Activated CD4-positive, alpha-beta memory T cell treated with anti-CD3 and anti-CD28 coated beads for 36 hours (primary cell): ENCODE data around the gene PLCB1. TPM values are rescaled to one million over a fixed set of nuclear protein-coding genes. Genes with fewer than 3 reads are reported as not detected.

Experiments
- CTCF ChIA-PET: fragments of 350-600 bp; sonication (Branson Sonifier 250); formaldehyde crosslinking; loops from one replicate; lab custom pipeline; 2021; ENCODE audit warnings: antibody characterized with exemption, inconsistent platforms; lab: Charles Lee
- POLR2A ChIA-PET: fragments of 350-600 bp; sonication (Branson Sonifier 250); formaldehyde crosslinking; loops from one replicate; lab custom pipeline; 2021; ENCODE audit warnings: antibody characterized with exemption; lab: Charles Lee
- DNase-seq: peaks from one replicate; pipeline ENCODE4 v3.0.0-alpha.2; 2020
- H3K27ac Mint-ChIP-seq: one replicate; pipeline ENCODE4 v1.8.0; 2021; ENCODE audit warnings: mixed read lengths
- H3K27me3 Mint-ChIP-seq: one replicate; pipeline ENCODE4 v1.8.0; 2021; ENCODE audit warnings: mixed read lengths
- H3K36me3 Mint-ChIP-seq: one replicate; pipeline ENCODE4 v1.8.0; 2021; ENCODE audit warnings: mixed read lengths
- H3K4me1 Mint-ChIP-seq: one replicate; pipeline ENCODE4 v1.8.0; 2021; ENCODE audit warnings: low read depth, mixed read lengths
- H3K4me3 Mint-ChIP-seq: one replicate; pipeline ENCODE4 v1.8.0; 2021; ENCODE audit warnings: mild to moderate bottlenecking, mixed read lengths
- H3K9me3 Mint-ChIP-seq: one replicate; pipeline ENCODE4 v1.8.0; 2021; ENCODE audit warnings: mixed read lengths
- intact Hi-C: fragments of 100-400 bp; cut with micrococcal nuclease; formaldehyde crosslinking; loops from one replicate; pipeline ENCODE4 v1.15.1; 2023
- total RNA-seq, 2 experiments: library from RNA; stranded (reverse); gene quantifications; one replicate each; pipeline ENCODE4 v1.2.3, GENCODE V29; 2021

Gene PLCB1
- total RNA-seq, 2 experiments from 2014 or later: 3.9 to 4.0 TPM

- H3K9me3 Mint-ChIP-seq: no peaks in the 10 kb centered on the region
Observed at GRCh38 chr20:8787090-8787489, 655.0 kb downstream of the PLCB1 start.

GRCh38 chr20:8788275-8788674 lies 656.2 kb downstream of the PLCB1 start:
- Mint-ChIP-seq H3K4me3 (no peak overlapping the region), H3K27me3 (no peaks in the 10 kb centered on the region), H3K4me1 (no peaks in the 10 kb centered on the region), H3K36me3 (no peaks in the 10 kb centered on the region), H3K27ac (no peak overlapping the region), H3K9me3 (no peaks in the 10 kb centered on the region)
- intact Hi-C loops: no loop called here
- ChIA-PET CTCF (interaction anchor here (0.9 kb wide), 1 partner anchor 14 kb away, joined by 3 read pairs; no protein-coding TSS in a partner anchor), POLR2A (no interaction called here)
- DNase-seq: no peak

More at GRCh38 chr20:8787090-8787489, 655.0 kb downstream of the PLCB1 start:
- CTCF ChIA-PET: no interaction called here
- H3K4me1 Mint-ChIP-seq: no peaks in the 10 kb centered on the region
- H3K4me3 Mint-ChIP-seq: no peak overlapping the region
- no peaks in the 10 kb centered on the region for H3K27me3 Mint-ChIP-seq
- no peak for DNase-seq
- POLR2A ChIA-PET: no interaction called here
- H3K27ac Mint-ChIP-seq: no peak overlapping the region
- intact Hi-C loops: no loop called here
- H3K36me3 Mint-ChIP-seq: no peaks in the 10 kb centered on the region

- no peak overlapping the region for H3K4me3 Mint-ChIP-seq
- no peak for DNase-seq
- no peaks in the 10 kb centered on the region for H3K9me3 Mint-ChIP-seq
- ChIA-PET CTCF (interaction anchor here (0.9 kb wide), 1 partner anchor 14 kb away, joined by 3 read pairs; no protein-coding TSS in a partner anchor), POLR2A (no interaction called here)
- no peaks in the 10 kb centered on the region for H3K4me1 Mint-ChIP-seq
- H3K27me3 Mint-ChIP-seq: no peaks in the 10 kb centered on the region
- H3K27ac Mint-ChIP-seq: no peak overlapping the region
- H3K36me3 Mint-ChIP-seq: no peaks in the 10 kb centered on the region
- intact Hi-C loops: no loop called here
Observed at GRCh38 chr20:8788831-8789230, 656.8 kb downstream of the PLCB1 start.

- Mint-ChIP-seq H3K36me3 (no peaks in the 10 kb centered on the region), H3K27ac (no peak overlapping the region), H3K4me3 (no peak overlapping the region), H3K27me3 (no peaks in the 10 kb centered on the region), H3K4me1 (no peaks in the 10 kb centered on the region), H3K9me3 (no peaks in the 10 kb centered on the region)
- intact Hi-C loops: no loop called here
- ChIA-PET CTCF (interaction anchor here (0.6 to 1.1 kb wide), 4 partner anchors 9 to 452 kb away, joined by 3 to 4 read pairs (median 4); no protein-coding TSS in a partner anchor), POLR2A (no interaction called here)
- DNase-seq: peak; percentile 10
Observed at GRCh38 chr20:8790442-8791074, 658.5 kb downstream of the PLCB1 start.

GRCh38 chr20:8795404-8795803 lies 663.3 kb downstream of the PLCB1 start:
- POLR2A ChIA-PET: no interaction called here

GRCh38 chr20:8796088-8796660 lies 664.1 kb downstream of the PLCB1 start:
- H3K4me3 Mint-ChIP-seq: no peak overlapping the region
- CTCF ChIA-PET: interaction anchor here (0.5 kb wide), 1 partner anchor 160 kb away, joined by 3 read pairs; no protein-coding TSS in a partner anchor
- no peaks in the 10 kb centered on the region for H3K36me3 Mint-ChIP-seq
- no peak overlapping the region for H3K27ac Mint-ChIP-seq
- DNase-seq: no peak
- no peaks in the 10 kb centered on the region for H3K9me3 Mint-ChIP-seq
- intact Hi-C loops: no loop called here
- no peaks in the 10 kb centered on the region for H3K4me1 Mint-ChIP-seq
- H3K27me3 Mint-ChIP-seq: no peaks in the 10 kb centered on the region
- POLR2A ChIA-PET: no interaction called here

More at GRCh38 chr20:8795404-8795803, 663.3 kb downstream of the PLCB1 start:
- Mint-ChIP-seq H3K27me3 (no peaks in the 10 kb centered on the region), H3K4me3 (no peak overlapping the region), H3K9me3 (no peaks in the 10 kb centered on the region), H3K4me1 (no peaks in the 10 kb centered on the region), H3K36me3 (no peaks in the 10 kb centered on the region), H3K27ac (no peak overlapping the region)
- CTCF ChIA-PET: interaction anchor here (0.5 kb wide), 1 partner anchor 159 kb away, joined by 3 read pairs; no protein-coding TSS in a partner anchor
- no peak for DNase-seq
- intact Hi-C loops: no loop called here

GRCh38 chr20:8798505-8798904 lies 666.4 kb downstream of the PLCB1 start:
- intact Hi-C loops: no loop called here
- POLR2A ChIA-PET: no interaction called here
- H3K27me3 Mint-ChIP-seq: no peaks in the 10 kb centered on the region
- no peak overlapping the region for H3K27ac Mint-ChIP-seq
- H3K4me1 Mint-ChIP-seq: no peaks in the 10 kb centered on the region
- H3K9me3 Mint-ChIP-seq: no peaks in the 10 kb centered on the region
- DNase-seq: no peak
- H3K4me3 Mint-ChIP-seq: no peak overlapping the region
- CTCF ChIA-PET: no interaction called here
- H3K36me3 Mint-ChIP-seq: no peaks in the 10 kb centered on the region

GRCh38 chr20:8800089-8800488 lies 668.0 kb downstream of the PLCB1 start:
- intact Hi-C loops: no loop called here
- Mint-ChIP-seq H3K4me1 (no peaks in the 10 kb centered on the region), H3K4me3 (no peak overlapping the region), H3K36me3 (no peaks in the 10 kb centered on the region), H3K9me3 (no peaks in the 10 kb centered on the region), H3K27ac (no peak overlapping the region), H3K27me3 (no peaks in the 10 kb centered on the region)
- no peak for DNase-seq
- ChIA-PET CTCF (interaction anchor here (1.0 kb wide), 1 partner anchor 16 kb away, joined by 3 read pairs; no protein-coding TSS in a partner anchor), POLR2A (no interaction called here)

GRCh38 chr20:8801686-8802085 lies 669.6 kb downstream of the PLCB1 start:
- CTCF ChIA-PET: no interaction called here
- intact Hi-C loops: no loop called here

GRCh38 chr20:8803065-8803464 lies 671.0 kb downstream of the PLCB1 start:
- DNase-seq: no peak
- H3K36me3 Mint-ChIP-seq: no peaks in the 10 kb centered on the region
- H3K9me3 Mint-ChIP-seq: no peaks in the 10 kb centered on the region
- peaks cover 3% of the 10 kb centered on the region for H3K4me1 Mint-ChIP-seq
- intact Hi-C loops: no loop called here
- CTCF ChIA-PET: interaction anchor here (1.0 kb wide), 1 partner anchor 43 kb away, joined by 3 read pairs; no protein-coding TSS in a partner anchor
- no peak overlapping the region for H3K4me3 Mint-ChIP-seq
- H3K27ac Mint-ChIP-seq: no peak overlapping the region
- H3K27me3 Mint-ChIP-seq: no peaks in the 10 kb centered on the region
- POLR2A ChIA-PET: no interaction called here

More at GRCh38 chr20:8801686-8802085, 669.6 kb downstream of the PLCB1 start:
- H3K9me3 Mint-ChIP-seq: no peaks in the 10 kb centered on the region
- H3K27ac Mint-ChIP-seq: no peak overlapping the region
- H3K36me3 Mint-ChIP-seq: no peaks in the 10 kb centered on the region
- H3K27me3 Mint-ChIP-seq: no peaks in the 10 kb centered on the region
- H3K4me1 Mint-ChIP-seq: peaks cover 3% of the 10 kb centered on the region
- DNase-seq: no peak
- POLR2A ChIA-PET: no interaction called here
- no peak overlapping the region for H3K4me3 Mint-ChIP-seq

GRCh38 chr20:8803941-8804340 lies 671.9 kb downstream of the PLCB1 start:
- no peak overlapping the region for H3K27ac Mint-ChIP-seq
- H3K36me3 Mint-ChIP-seq: no peaks in the 10 kb centered on the region
- intact Hi-C loops: no loop called here
- H3K27me3 Mint-ChIP-seq: no peaks in the 10 kb centered on the region
- no peak for DNase-seq
- H3K9me3 Mint-ChIP-seq: no peaks in the 10 kb centered on the region
- peaks cover 3% of the 10 kb centered on the region for H3K4me1 Mint-ChIP-seq
- ChIA-PET POLR2A (no interaction called here), CTCF (no interaction called here)
- H3K4me3 Mint-ChIP-seq: no peak overlapping the region

- peak; percentile 9 for DNase-seq
- peaks cover 3% of the 10 kb centered on the region for H3K4me1 Mint-ChIP-seq
- H3K27ac Mint-ChIP-seq: no peak overlapping the region
- intact Hi-C loops: no loop called here
- no peaks in the 10 kb centered on the region for H3K36me3 Mint-ChIP-seq
- no peaks in the 10 kb centered on the region for H3K9me3 Mint-ChIP-seq
- ChIA-PET CTCF (no interaction called here), POLR2A (no interaction called here)
- no peak overlapping the region for H3K4me3 Mint-ChIP-seq
- H3K27me3 Mint-ChIP-seq: no peaks in the 10 kb centered on the region
Observed at GRCh38 chr20:8805737-8806442, 673.8 kb downstream of the PLCB1 start.
